Measurements from ENCODE around the gene CHKB.

CHKB gene

DNA sequence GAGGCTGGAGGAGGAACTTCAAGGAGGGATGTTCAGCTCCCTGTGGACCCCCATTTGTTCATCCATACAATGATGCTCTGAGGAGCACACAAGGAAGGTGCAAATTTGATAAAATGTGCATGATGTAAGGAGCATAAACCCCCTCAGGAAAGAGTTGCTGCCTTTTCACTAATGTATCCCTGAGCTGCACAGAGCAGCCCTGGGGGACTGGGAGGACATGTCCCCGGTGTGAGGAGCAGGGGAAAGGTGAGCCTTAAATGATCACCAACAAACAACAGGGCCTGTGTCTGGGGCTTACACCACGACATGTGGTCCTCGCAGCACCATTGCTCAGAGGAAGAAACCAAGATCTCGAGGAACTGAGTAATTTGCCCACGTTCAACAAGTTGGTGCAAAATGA, 14.4 kb upstream of the CHKB start:
- TF ChIP-seq GATA1 (IDR thresholded peaks at IDR 0.05; ENCODE audit: low read depth, low read length): no peak
- no peak for TF ChIP-seq POLR2A (IDR thresholded peaks at IDR 0.05; ENCODE audit: low read length)
- no peak for DNase-seq

DNA sequence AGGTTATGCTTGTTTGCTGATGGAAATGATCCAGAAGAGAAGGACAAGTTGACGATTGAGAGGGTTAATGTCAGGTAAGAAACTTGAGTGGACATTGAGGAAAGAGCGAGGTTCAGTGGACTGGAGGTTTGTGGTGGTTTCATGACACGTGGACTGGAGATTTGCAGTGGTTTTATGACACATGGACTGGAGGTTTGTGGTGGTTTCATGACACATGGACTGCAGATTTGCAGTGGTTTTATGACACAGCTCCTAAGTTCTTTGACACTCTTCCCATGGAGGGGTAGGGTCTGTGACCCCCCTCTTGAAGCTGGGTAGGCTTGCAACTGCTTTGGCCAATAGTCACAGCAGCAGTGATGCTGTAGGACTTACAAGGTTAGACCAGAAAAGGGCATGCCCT, 12.5 kb upstream of the CHKB start:
- no peak for TF ChIP-seq POLR2A (IDR thresholded peaks at IDR 0.05; ENCODE audit: low read length)
- no peak for TF ChIP-seq GATA1 (IDR thresholded peaks at IDR 0.05; ENCODE audit: low read depth, low read length)
- no peak for DNase-seq

DNA sequence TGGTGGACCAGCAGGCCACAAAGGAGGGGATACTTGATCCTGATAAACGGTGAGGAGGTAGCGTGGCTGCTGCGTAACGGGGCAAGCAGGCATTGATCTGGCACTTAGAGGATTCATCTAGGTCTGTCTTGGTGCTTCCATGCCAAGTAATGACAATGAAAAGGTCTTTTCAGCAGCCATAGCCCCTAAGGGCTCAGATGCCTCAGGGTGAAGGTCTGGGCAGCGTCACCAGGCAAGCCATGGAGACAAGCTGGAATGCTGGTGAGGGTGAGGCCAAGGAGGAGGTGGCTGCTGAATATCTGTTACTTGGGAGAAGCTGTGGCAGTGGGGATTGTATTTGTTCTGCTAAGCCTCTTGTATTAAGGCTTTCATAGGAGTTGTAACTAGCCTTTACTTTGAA, 4.8 kb upstream of the CHKB start:
- no peak for TF ChIP-seq GATA1 (IDR thresholded peaks at IDR 0.05; ENCODE audit: low read depth, low read length)
- no peak for TF ChIP-seq POLR2A (IDR thresholded peaks at IDR 0.05; ENCODE audit: low read length)

GRCh38 chr22:50586416-50586815, 3.8 kb upstream of the CHKB start:
- TF ChIP-seq POLR2A (IDR thresholded peaks at IDR 0.05; ENCODE audit: low read length) (no peak), GATA1 (IDR thresholded peaks at IDR 0.05; ENCODE audit: low read depth, low read length) (no peak)

More for the DNA sequence above, 4.8 kb upstream of the CHKB start:
- no peak for DNase-seq

DNA sequence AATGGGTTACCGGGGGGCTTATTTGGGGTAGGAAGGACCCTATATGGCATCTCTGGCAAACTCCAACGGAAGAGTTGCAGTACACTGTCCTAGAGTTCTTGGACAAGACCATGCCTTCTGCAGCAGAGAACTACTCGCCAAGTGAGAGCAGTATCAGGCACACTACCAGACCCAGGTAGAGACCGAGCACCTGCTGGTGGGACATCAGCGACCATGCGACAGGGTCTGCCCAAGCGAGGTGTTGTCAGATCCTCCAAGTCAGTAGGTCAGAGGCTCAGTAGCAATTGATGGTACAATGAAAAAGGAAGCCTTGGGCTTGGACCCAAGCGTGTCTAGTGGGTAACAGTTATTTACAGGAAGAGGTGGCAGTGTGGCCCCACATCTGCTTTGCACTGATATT, 3.1 kb upstream of the CHKB start:
- DNase-seq: no peak

More at GRCh38 chr22:50586416-50586815, 3.8 kb upstream of the CHKB start:
- DNase-seq: no peak

GRCh38 chr22:50585238-50585637, 2.6 kb upstream of the CHKB start:
- TF ChIP-seq GATA1 (IDR thresholded peaks at IDR 0.05; ENCODE audit: low read depth, low read length) (no peak), POLR2A (IDR thresholded peaks at IDR 0.05; ENCODE audit: low read length) (no peak)

More for the DNA sequence above, 3.1 kb upstream of the CHKB start:
- no peak for TF ChIP-seq POLR2A (IDR thresholded peaks at IDR 0.05; ENCODE audit: low read length)
- TF ChIP-seq GATA1 (IDR thresholded peaks at IDR 0.05; ENCODE audit: low read depth, low read length): no peak

GRCh38 chr22:50584106-50585096, 1.8 kb upstream of the CHKB start:
- no peak for DNase-seq
- no peak for TF ChIP-seq POLR2A (IDR thresholded peaks at IDR 0.05; ENCODE audit: low read length)
- TF ChIP-seq GATA1 (IDR thresholded peaks at IDR 0.05; ENCODE audit: low read depth, low read length): no peak

More at GRCh38 chr22:50585238-50585637, 2.6 kb upstream of the CHKB start:
- no peak for DNase-seq

DNA sequence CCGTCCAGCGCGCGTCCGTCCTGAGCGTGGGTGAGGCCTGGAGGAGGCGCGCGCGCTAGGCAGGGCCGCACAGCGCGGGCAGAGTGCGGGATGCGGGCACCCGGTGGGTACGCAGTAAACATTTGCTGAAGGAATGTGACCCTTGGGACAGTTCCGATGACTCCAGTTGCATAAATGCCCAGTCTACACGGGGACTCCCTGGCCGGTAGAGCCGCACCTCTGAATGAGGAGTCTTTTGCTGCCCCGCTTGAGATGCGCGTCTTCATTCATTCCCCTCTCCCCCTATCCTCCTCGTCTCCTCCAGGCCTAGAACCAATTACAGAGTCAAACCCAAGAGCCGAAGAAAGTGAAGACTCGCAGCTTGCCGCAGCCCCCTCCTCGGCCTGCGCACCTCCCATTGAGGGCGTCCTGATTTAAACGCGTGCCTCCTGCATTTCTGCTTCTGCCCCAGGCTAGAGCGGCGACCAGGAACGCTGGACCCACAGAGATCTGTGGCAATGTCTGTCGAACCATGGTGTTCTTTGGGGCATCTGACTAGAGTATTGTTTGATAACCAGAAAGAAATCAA, 729 bp upstream of the CHKB start:
- no peak for DNase-seq
- TF ChIP-seq GATA1 (IDR thresholded peaks at IDR 0.05; ENCODE audit: low read depth, low read length) (no peak), POLR2A (IDR thresholded peaks at IDR 0.05; ENCODE audit: low read length) (peak; percentile 5)

GRCh38 chr22:50581950-50582492, 628 bp downstream of the CHKB start:
- DNase-seq: peak in 1 of 2 experiments; percentile 65
- no peak for TF ChIP-seq POLR2A (IDR thresholded peaks at IDR 0.05; ENCODE audit: low read length)
- no peak for TF ChIP-seq GATA1 (IDR thresholded peaks at IDR 0.05; ENCODE audit: low read depth, low read length)

DNA sequence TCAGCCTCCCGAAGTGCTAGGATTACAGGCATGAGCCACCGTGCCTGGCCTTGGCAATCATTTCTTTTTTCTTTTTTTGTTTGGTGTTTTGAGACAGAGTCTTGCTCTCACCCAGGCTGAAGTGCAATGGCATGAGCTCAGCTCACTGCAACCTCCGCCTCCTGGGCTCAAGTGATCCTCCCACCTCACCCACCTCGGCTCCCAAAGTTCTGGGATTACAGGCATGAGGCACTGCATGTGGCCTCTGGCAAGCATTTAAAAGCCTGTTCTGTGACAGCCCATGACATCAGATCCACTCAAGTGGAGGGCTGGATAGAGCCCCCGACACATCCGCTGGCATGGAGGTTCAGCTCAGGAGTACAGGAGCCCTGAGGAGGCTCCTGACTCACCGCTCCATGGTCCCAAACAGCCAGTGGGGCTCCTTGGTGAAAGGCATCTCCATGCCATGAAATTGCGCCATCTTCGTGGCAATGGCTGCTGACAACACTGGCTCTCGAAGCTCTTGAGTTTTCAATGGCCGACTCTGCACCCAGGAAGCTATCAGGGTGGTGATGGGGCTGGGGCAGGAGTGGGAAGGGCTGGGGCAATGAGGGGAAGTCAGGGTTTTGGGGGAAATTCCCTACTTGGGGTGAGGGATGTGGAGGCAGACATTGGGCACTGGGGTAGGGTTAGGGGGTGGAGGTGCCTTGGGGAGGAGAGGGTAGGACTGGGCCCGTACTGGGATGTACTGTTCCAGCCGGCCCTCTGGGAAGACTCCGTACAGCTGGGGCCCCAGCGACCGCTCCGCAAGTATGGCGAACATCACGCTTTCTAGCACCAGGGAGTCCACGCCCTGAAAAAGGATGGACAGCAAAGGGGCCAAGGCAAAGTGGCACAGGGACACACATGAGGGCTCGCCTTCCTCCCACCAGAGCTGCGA, 1.4 kb downstream of the CHKB start:
- no peak for DNase-seq
- no peak for TF ChIP-seq GATA1 (IDR thresholded peaks at IDR 0.05; ENCODE audit: low read depth, low read length)
- TF ChIP-seq POLR2A (IDR thresholded peaks at IDR 0.05; ENCODE audit: low read length): no peak

GRCh38 chr22:50579752-50580151, 2.9 kb downstream of the CHKB start:
- DNase-seq: no peak
- TF ChIP-seq POLR2A (IDR thresholded peaks at IDR 0.05; ENCODE audit: low read length) (no peak), GATA1 (IDR thresholded peaks at IDR 0.05; ENCODE audit: low read depth, low read length) (no peak)

DNA sequence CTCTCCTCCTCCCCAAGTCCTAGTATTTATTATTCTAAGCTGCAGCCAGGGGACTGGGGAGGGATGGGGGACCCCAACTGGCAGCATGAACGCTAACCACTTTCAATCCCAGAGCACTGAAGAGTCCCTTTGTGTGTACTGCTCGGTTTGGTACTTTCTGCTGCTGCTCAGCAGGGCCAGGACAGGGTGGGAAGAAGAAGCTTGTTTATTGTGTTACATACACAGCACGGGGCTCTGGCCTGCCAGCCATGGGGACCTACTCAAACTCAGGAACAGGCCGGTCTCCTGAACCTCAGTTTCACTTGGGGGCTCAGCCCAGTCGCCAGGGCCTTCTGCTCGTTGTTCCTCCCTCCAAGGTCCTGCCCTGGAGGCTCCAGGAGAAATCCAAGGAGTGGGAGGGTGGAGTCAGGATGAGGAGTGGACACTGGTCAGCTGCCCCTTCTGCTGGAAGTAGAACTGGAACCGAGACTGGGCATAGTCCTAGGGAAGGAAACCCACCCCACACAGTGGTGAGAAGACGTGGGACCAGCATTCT, 3.8 kb downstream of the CHKB start:
- TF ChIP-seq POLR2A (IDR thresholded peaks at IDR 0.05; ENCODE audit: low read length) (no peak), GATA1 (IDR thresholded peaks at IDR 0.05; ENCODE audit: low read depth, low read length) (no peak)
- no peak for DNase-seq
